Endometrial microvascular endothelial cells (primary cell): ENCODE measurements around the gene DENND11. TPM values are rescaled to one million over a fixed set of nuclear protein-coding genes. Genes with fewer than 3 reads are reported as not detected.

Experiments
- in situ Hi-C: cut with HindIII; loops from 2 replicates; pipeline ENCODE4 v1.10.0; 2017; ENCODE audit warnings: low sequenced_read_pairs, low pct_unique_long_range_greater_than_20kb; ENCODE audit errors: inconsistent ontology term
- total RNA-seq: library from RNA; depleted of rRNA; stranded (reverse); fragments of >200 nt; gene quantifications from one replicate; pipeline ENCODE4 v1.2.3, GENCODE V29; 2015; ENCODE audit errors: inconsistent ontology term

Gene DENND11
- total RNA-seq, 1 donor from 2014 or later = 13.8 TPM

DNA sequence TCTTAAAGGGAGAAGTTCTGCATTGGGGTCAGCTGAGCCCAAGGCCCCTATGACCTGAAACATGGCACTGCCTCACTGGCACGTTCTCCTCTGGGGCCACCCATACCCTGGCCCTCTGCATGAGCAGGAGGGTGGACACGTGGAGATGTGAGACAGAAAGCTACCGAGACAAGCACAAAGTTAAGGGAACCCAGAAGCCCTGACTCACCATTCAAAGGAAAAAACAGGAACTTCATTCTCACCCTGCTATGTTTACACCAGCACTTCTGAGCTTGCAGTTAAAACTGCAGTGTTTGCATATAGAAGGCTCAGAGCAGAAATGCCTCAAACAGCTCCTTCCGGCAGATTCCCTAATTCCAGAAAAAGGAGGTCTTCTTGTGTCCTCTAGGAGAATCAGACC is 41.7 kb downstream of the DENND11 start:
- in situ Hi-C loops = no loop called here

DNA sequence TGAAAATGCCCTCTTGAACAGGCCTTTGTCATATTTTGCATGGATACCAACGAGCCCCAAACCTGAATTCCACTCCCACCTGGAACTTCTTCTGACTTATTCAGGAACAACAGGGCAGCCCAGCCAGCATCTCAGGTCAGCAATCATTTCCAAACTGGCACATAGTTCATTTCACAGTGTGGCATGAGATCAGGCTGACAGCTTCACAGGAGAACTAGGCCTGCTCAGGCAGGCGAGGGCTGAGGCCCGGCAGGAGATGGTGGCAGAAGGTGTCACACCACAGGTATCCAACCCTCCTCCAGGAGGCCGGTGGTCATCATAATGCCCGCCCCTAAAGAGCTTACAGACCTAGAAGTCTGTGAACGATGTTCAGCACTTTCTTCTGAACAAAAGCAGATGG is 42.5 kb downstream of the DENND11 start:
- in situ Hi-C loops = no loop called here

DNA sequence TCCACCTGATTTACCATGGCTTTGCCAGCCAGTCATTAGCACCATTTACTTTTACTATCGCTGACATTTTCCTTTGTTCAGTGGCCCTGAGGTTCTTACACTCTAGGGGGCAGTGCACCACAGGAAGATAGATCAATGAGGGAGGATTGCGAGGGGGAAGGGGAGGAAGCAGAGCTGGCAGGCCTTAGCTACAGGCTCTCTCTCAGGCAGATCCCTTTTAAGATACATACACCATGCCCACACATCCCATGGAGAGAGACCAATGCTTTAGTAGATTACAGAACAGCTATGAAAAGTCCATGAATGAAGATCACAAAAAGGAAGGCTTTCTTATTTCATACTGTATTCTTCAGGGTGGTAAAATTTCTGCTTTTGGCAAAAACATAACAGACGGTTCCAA is 47.4 kb downstream of the DENND11 start:
- in situ Hi-C loops = no loop called here

DNA sequence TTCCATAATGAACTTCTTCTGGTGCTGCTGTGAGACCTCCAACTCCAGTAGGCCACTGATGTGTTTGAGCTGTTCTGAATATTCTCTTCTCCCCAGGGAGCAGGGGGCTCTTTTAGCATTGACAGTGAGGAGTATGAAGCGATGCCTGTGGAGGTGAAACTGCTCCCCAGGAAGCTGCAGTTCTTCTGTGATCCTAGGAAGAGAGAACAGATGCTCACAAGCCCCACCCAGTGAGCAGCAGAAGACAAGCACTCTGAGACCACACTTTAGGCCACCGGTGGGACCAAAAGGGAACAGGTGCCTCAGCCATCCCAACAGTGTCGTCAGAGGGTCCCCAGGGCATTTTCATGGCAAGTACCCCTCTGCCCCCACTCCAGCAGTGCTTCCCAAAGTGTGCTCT is 49.3 kb downstream of the DENND11 start:
- in situ Hi-C loops = no loop called here

Other genes starting within 250 kb of the DENND11 start
- gene AGK, start 150.8 kb downstream of the DENND11 start, total RNA-seq = 44.9 TPM
- gene WEE2, start 6.2 kb upstream of the DENND11 start, total RNA-seq = not detected
- gene SSBP1, start 36.2 kb upstream of the DENND11 start, total RNA-seq = 305 TPM
- not detected for gene TAS2R3, start 61.9 kb upstream of the DENND11 start, total RNA-seq
- gene TAS2R4, start 74.5 kb upstream of the DENND11 start, total RNA-seq = not detected
- gene TAS2R5, start 88.1 kb upstream of the DENND11 start, total RNA-seq = 0.28 TPM
- not detected for gene PRSS37, start 139.3 kb upstream of the DENND11 start, total RNA-seq
- not detected for gene OR9A4, start 214.2 kb upstream of the DENND11 start, total RNA-seq
- not detected for gene CLEC5A, start 244.8 kb upstream of the DENND11 start, total RNA-seq